IMR-90 (cell line): ENCODE results near the gene TMEM45A. TPM values are rescaled to one million over a fixed set of nuclear protein-coding genes. Genes with fewer than 3 reads are reported as not detected.

ENCODE experiments used
- ATAC-seq: fragments of 200-7000 bp; cut with Tn5 transposase; 2 replicates; pipeline ENCODE4 v1.9.1; 2020; ENCODE audit warnings: low read depth, mild to moderate bottlenecking, moderate library complexity
- BruUV-seq: library from RNA; stranded (reverse); fragments of 400-500 nt; replicated peaks from 2 replicates; lab custom pipeline; 2021; lab: Mats Ljungman, UMichigan
- CTCF ChIA-PET: fragments of 300-600 bp; formaldehyde crosslinking; extraction: SDS; loops from one replicate; lab custom pipeline; 2021; ENCODE audit warnings: antibody characterized with exemption; lab: Yijun Ruan, JAX
- POLR2A ChIA-PET: fragments of 300-600 bp; sonication (Branson Sonifier 250); formaldehyde crosslinking; loops from one replicate; lab custom pipeline; 2022; ENCODE audit warnings: antibody characterized with exemption; ENCODE audit not compliant: unreplicated experiment; lab: Charles Lee
- DNase-seq: peaks from one replicate; pipeline ENCODE4 v3.0.0; 2013
- H2AFZ ChIP-seq: replicated peaks from 2 replicates; pipeline ENCODE3; 2013; ENCODE audit warnings: low read length, mild to moderate bottlenecking; ENCODE audit not compliant: poor library complexity
- H2AK5ac ChIP-seq: 2 replicates; pipeline ENCODE4 v1.6.1; 2013; ENCODE audit warnings: low read depth, low read length, inconsistent platforms
- H2AK9ac ChIP-seq: replicated peaks from 2 replicates; pipeline ENCODE3; 2013; ENCODE audit warnings: mild to moderate bottlenecking, low read depth, low read length, moderate library complexity; ENCODE audit not compliant: poor library complexity
- H2BK120ac ChIP-seq: 2 replicates; pipeline ENCODE4 v1.6.1; 2013; ENCODE audit warnings: low read depth, low read length, inconsistent platforms
- H2BK15ac ChIP-seq: 3 replicates; pipeline ENCODE4 v1.6.1; 2013; ENCODE audit warnings: low read depth, low read length, inconsistent platforms
- H2BK20ac ChIP-seq: 2 replicates; pipeline ENCODE4 v1.6.1; 2013; ENCODE audit warnings: low read depth, mild to moderate bottlenecking, inconsistent platforms, low read length, moderate library complexity
- H2BK5ac ChIP-seq: 2 replicates; pipeline ENCODE4 v1.6.1; 2013; ENCODE audit warnings: mild to moderate bottlenecking, low read depth, low read length, inconsistent platforms; ENCODE audit not compliant: poor library complexity, severe bottlenecking
- H3K14ac ChIP-seq: replicated peaks from 2 replicates; pipeline ENCODE4 v1.6.1; 2013; ENCODE audit warnings: low read depth, low read length, inconsistent platforms
- H3K18ac ChIP-seq: 2 replicates; pipeline ENCODE4 v1.6.1; 2013; ENCODE audit warnings: low read depth, low read length, control low read depth
- H3K23ac ChIP-seq: 2 replicates; pipeline ENCODE4 v1.6.1; 2013; ENCODE audit warnings: low read depth, low read length, inconsistent platforms
- H3K27ac ChIP-seq: 2 replicates; pipeline ENCODE4 v1.5.1; 2013; ENCODE audit warnings: mild to moderate bottlenecking, control low read depth, low read length; ENCODE audit not compliant: insufficient read depth
- H3K27me3 ChIP-seq: 2 replicates; pipeline ENCODE4 v1.6.1; 2013; ENCODE audit warnings: low read length; ENCODE audit not compliant: control insufficient read depth, insufficient read depth
- H3K36me3 ChIP-seq: 2 replicates; pipeline ENCODE4 v1.6.1; 2013; ENCODE audit warnings: low read length, mixed read lengths; ENCODE audit not compliant: control insufficient read depth, insufficient read depth
- H3K4ac ChIP-seq: 2 replicates; pipeline ENCODE4 v1.6.1; 2013; ENCODE audit warnings: low read depth, low read length, inconsistent platforms
- H3K4me1 ChIP-seq: 2 replicates; pipeline ENCODE4 v1.6.1; 2013; ENCODE audit warnings: low read length, mixed read lengths; ENCODE audit not compliant: control insufficient read depth, insufficient read depth
- H3K4me2 ChIP-seq: 2 replicates; pipeline ENCODE4 v1.6.1; 2013; ENCODE audit warnings: low read depth, mild to moderate bottlenecking, control low read depth, low read length, moderate library complexity
- H3K4me3 ChIP-seq: 2 replicates; pipeline ENCODE4 v1.5.1; 2013; ENCODE audit warnings: low read depth, mild to moderate bottlenecking, control low read depth, low read length, moderate library complexity; ENCODE audit not compliant: insufficient read depth
- H3K56ac ChIP-seq: 2 replicates; pipeline ENCODE4 v1.6.1; 2013; ENCODE audit warnings: low read length, inconsistent platforms; ENCODE audit not compliant: insufficient read depth; ENCODE audit errors: extremely low read depth
- H3K79me1 ChIP-seq, 2 experiments: 2 replicates each; pipeline ENCODE4 v1.6.1; 2013; ENCODE audit warnings: low read length in 2 of 2, inconsistent platforms in 1 of 2, low read depth in 1 of 2
- H3K9ac ChIP-seq: 2 replicates; pipeline ENCODE4 v1.6.1; 2013; ENCODE audit warnings: low read depth, low read length, control low read depth
- H3K9me1 ChIP-seq: 2 replicates; pipeline ENCODE4 v1.6.1; 2013; ENCODE audit warnings: low read length, inconsistent platforms; ENCODE audit not compliant: insufficient read depth
- H3K9me3 ChIP-seq: 2 replicates; pipeline ENCODE4 v1.6.1; 2013; ENCODE audit warnings: low read length; ENCODE audit not compliant: control insufficient read depth, insufficient read depth
- H4K20me1 ChIP-seq: 2 replicates; pipeline ENCODE4 v1.6.1; 2013; ENCODE audit warnings: low read length, inconsistent platforms; ENCODE audit not compliant: insufficient read depth
- H4K5ac ChIP-seq: 2 replicates; pipeline ENCODE4 v1.6.1; 2013; ENCODE audit warnings: mild to moderate bottlenecking, low read depth, low read length, control low read depth
- H4K8ac ChIP-seq, 2 experiments: 2 replicates each; pipeline ENCODE4 v1.6.1; 2013; ENCODE audit warnings: low read depth in 2 of 2, low read length in 2 of 2, control low read depth in 1 of 2, inconsistent platforms in 1 of 2
- H4K91ac ChIP-seq: 2 replicates; pipeline ENCODE4 v1.6.1; 2013; ENCODE audit warnings: low read depth, low read length, inconsistent platforms; ENCODE audit not compliant: insufficient read depth
- BHLHE40 ChIP-seq: fragments of 150-350 bp; IDR thresholded peaks from 2 replicates; pipeline ENCODE4 v1.6.1; 2016; ENCODE audit warnings: mild to moderate bottlenecking, low read depth, low read length
- FOS ChIP-seq: fragments of 150-350 bp; IDR thresholded peaks from 2 replicates; pipeline ENCODE4 v1.6.1; 2016; ENCODE audit warnings: low read depth, low read length
- WGBS, 2 experiments: methylation state at CpG; one replicate each; pipeline versions ENCODE4 v1.1.5 to v1.1.7; 2013; ENCODE audit warnings: missing lambda C conversion rate in 2 of 2; ENCODE audit not compliant: insufficient read length in 1 of 2; ENCODE audit errors: extremely low coverage in 2 of 2; 5-methylcytosine and 5-hydroxymethylcytosine counted together
- dilution Hi-C: fragments of 300-500 bp; cut with HindIII; formaldehyde crosslinking; loops from one replicate; pipeline ENCODE4 v1.14.3; 2018; ENCODE audit warnings: low sequenced_read_pairs; ENCODE audit not compliant: unreplicated experiment
- in situ Hi-C: fragments of 300-500 bp; cut with MboI; formaldehyde crosslinking; loops from 3 replicates; pipeline ENCODE4 v1.14.3; 2019; ENCODE audit warnings: low sequenced_read_pairs, inconsistent platforms, mixed read lengths
- intact Hi-C: fragments of 100-400 bp; cut with micrococcal nuclease; formaldehyde crosslinking; loops from 2 replicates; pipeline ENCODE4 v1.10.0; 2022
- polyA plus RNA-seq, 3 experiments: library from polyadenylated mRNA; depleted of rRNA; stranded (reverse); fragments of >200 nt; gene quantifications; 2 replicates each; pipeline ENCODE4 v1.2.3, GENCODE V29; 2012; ENCODE audit warnings: low replicate concordance in 1 of 3
- total RNA-seq: library from RNA; depleted of rRNA; stranded (reverse); fragments of >200 nt; gene quantifications from 2 replicates; pipeline ENCODE4 v1.2.3, GENCODE V29; 2012

TMEM45A gene
- total and polyA plus RNA-seq, 2 of the 4 experiments (the other 2 are of a cell fraction): 13.6 to 21.7 TPM

GRCh38 chr3:100613721-100614390 is 121.4 kb downstream of the TMEM45A start:
- POLR2A ChIA-PET: no interaction called here

More at GRCh38 chr3:100613721-100614390, 121.4 kb downstream of the TMEM45A start:
- Histone ChIP-seq H3K4me3 (no peak overlapping the region), H3K9me1 (no peaks in the 10 kb centered on the region), H3K4ac (no peak overlapping the region), H3K27me3 (peaks cover 16% of the 10 kb centered on the region), H4K8ac (no peak overlapping the region), H3K79me1 (no peaks in the 10 kb centered on the region), H4K20me1 (no peaks in the 10 kb centered on the region), H3K9ac (no peak overlapping the region), H2BK120ac (no peak overlapping the region), H2BK15ac (no peak overlapping the region), H2BK20ac (no peak overlapping the region), H4K91ac (no peak overlapping the region), H3K18ac (no peak overlapping the region), H3K4me2 (no peak overlapping the region), H3K14ac (no peak overlapping the region), H3K9me3 (no peaks in the 10 kb centered on the region), H3K36me3 (no peaks in the 10 kb centered on the region), H2AFZ (no peak overlapping the region), H2AK9ac (no peak overlapping the region), H3K4me1 (no peaks in the 10 kb centered on the region), H3K27ac (no peak overlapping the region), H3K56ac (no peak overlapping the region), H4K5ac (no peak overlapping the region), H3K23ac (no peak overlapping the region), H2BK5ac (no peak overlapping the region), H2AK5ac (no peak overlapping the region)
- in situ Hi-C loops (no loop called here), dilution Hi-C loops (no loop called here), intact Hi-C loops (loop anchor here (10.0 kb wide), 1 partner anchor 251 kb away; no protein-coding TSS in a partner anchor)
- no TSS peak for BruUV-seq
- no peak for TF ChIP-seq FOS
- no peak for TF ChIP-seq BHLHE40
- CTCF ChIA-PET: no interaction called here
- DNase-seq (no peak), ATAC-seq (no peak)
- no CpG with 5 or more reads among the region's 4 CpGs for WGBS, 2 experiments
